K562 (cell line): Measurements from ENCODE around the gene HEXD. TPM values are rescaled to one million over a fixed set of nuclear protein-coding genes. Genes with fewer than 3 reads are reported as not detected.

Experiments
- BHLHE40 ChIP-seq: IDR thresholded peaks from 2 replicates; pipeline ENCODE4 v1.6.1; 2011; ENCODE audit warnings: low read length, improper control_type of control experiment
- CREM ChIP-seq: IDR thresholded peaks from 2 replicates; pipeline ENCODE4 v1.6.1; 2014; ENCODE audit warnings: antibody characterized with exemption, low read depth
- ESRRA ChIP-seq: fragments of 450-650 bp; IDR thresholded peaks from 2 replicates; pipeline ENCODE4 v1.6.1; 2014; ENCODE audit warnings: low read depth, mild to moderate bottlenecking, moderate library complexity, borderline replicate concordance
- ETV5 ChIP-seq: sonication (generic); formaldehyde crosslinking; IDR thresholded peaks from 2 replicates; pipeline ENCODE4 v1.4.0; 2020; ENCODE audit warnings: low read depth, mild to moderate bottlenecking, missing genetic modification reagents
- FOSL1 ChIP-seq: fragments of 200-800 bp; sonication (Bioruptor generic); conservative IDR thresholded peaks from 2 replicates; pipeline ENCODE4 v1.6.1; 2016; ENCODE audit warnings: missing genetic modification characterization, missing compliant biosample characterization
- FOXJ2 ChIP-seq: fragments of 200-800 bp; sonication (Bioruptor generic); IDR thresholded peaks from 2 replicates; pipeline ENCODE4 v1.6.1; 2016; ENCODE audit warnings: missing genetic modification characterization, missing compliant biosample characterization
- HIVEP1 ChIP-seq: fragments of 250-450 bp; sonication (Bioruptor Pico); IDR thresholded peaks from 2 replicates; pipeline ENCODE4 v1.4.0; 2020; ENCODE audit warnings: mild to moderate bottlenecking
- KDM4B ChIP-seq, 2 experiments: fragments of 450-650 bp in 1 of 2; sonication (generic) in 1 of 2; IDR thresholded peaks; 2 replicates each; pipeline ENCODE4 v1.6.1; 2016 to 2017; ENCODE audit warnings: borderline replicate concordance in 2 of 2, antibody characterized with exemption in 1 of 2, low read depth in 1 of 2, mild to moderate bottlenecking in 1 of 2
- KLF1 ChIP-seq: fragments of 450-650 bp; IDR thresholded peaks from 2 replicates; pipeline ENCODE4 v1.6.1; 2016; ENCODE audit warnings: missing genetic modification characterization, missing compliant biosample characterization
- MTA3 ChIP-seq: fragments of 450-650 bp; formaldehyde crosslinking; IDR thresholded peaks from 2 replicates; pipeline ENCODE4 v1.6.1; 2017; ENCODE audit warnings: mild to moderate bottlenecking, borderline replicate concordance
- MYNN ChIP-seq, 2 experiments: sonication (generic); formaldehyde crosslinking in 1 of 2; IDR thresholded peaks; 2 replicates each; pipeline versions ENCODE4 v1.5.0 to v1.6.1; 2016 to 2020; ENCODE audit warnings: antibody characterized with exemption in 1 of 2, missing genetic modification reagents in 1 of 2
- NCOA2 ChIP-seq, 2 experiments: fragments of 450-650 bp; IDR thresholded peaks; 2 replicates each; pipeline ENCODE4 v1.6.1; 2018; ENCODE audit warnings: mild to moderate bottlenecking in 2 of 2, moderate library complexity in 1 of 2; ENCODE audit not compliant: partially characterized antibody in 2 of 2
- NEUROD1 ChIP-seq: fragments of 150-350 bp; IDR thresholded peaks from 2 replicates; pipeline ENCODE4 v1.6.1; 2014; ENCODE audit warnings: borderline replicate concordance, low read length, low read depth; ENCODE audit not compliant: partially characterized antibody
- NFRKB ChIP-seq: fragments of 450-650 bp; IDR thresholded peaks from 2 replicates; pipeline ENCODE4 v1.6.1; 2016; ENCODE audit warnings: low read depth
- OTX1 ChIP-seq: fragments of 450-650 bp; formaldehyde crosslinking; IDR thresholded peaks from 2 replicates; pipeline ENCODE4 v1.4.0; 2022; ENCODE audit warnings: mild to moderate bottlenecking
- POLR2A ChIP-seq: fragments of 450-650 bp; conservative IDR thresholded peaks from 2 replicates; pipeline ENCODE4 v1.6.1; 2016
- POLR2B ChIP-seq: fragments of 450-650 bp; IDR thresholded peaks from 2 replicates; pipeline ENCODE4 v1.6.1; 2018; ENCODE audit warnings: low read depth; ENCODE audit not compliant: partially characterized antibody
- RBM25 ChIP-seq: fragments of 200-400 bp; formaldehyde crosslinking; IDR thresholded peaks from 2 replicates; pipeline ENCODE4 v1.6.1; 2018; ENCODE audit warnings: low read length, low read depth, moderate library complexity; ENCODE audit not compliant: severe bottlenecking
- TEAD1 ChIP-seq, 2 experiments: fragments of 450-650 bp in 1 of 2; sonication (generic) in 1 of 2; formaldehyde crosslinking; IDR thresholded peaks; 2 replicates each; pipeline versions ENCODE4 v1.4.0 to v1.8.0; 2020 to 2022; ENCODE audit warnings: mild to moderate bottlenecking in 2 of 2, missing genetic modification reagents in 1 of 2
- TGIF2 ChIP-seq: sonication (generic); formaldehyde crosslinking; IDR thresholded peaks from 2 replicates; pipeline ENCODE4 v1.8.1; 2022; ENCODE audit warnings: mild to moderate bottlenecking, missing genetic modification reagents, moderate library complexity
- ZC3H4 ChIP-seq: sonication (generic); formaldehyde crosslinking; IDR thresholded peaks from 2 replicates; pipeline ENCODE4 v1.9.0; 2021; ENCODE audit warnings: missing genetic modification reagents, borderline replicate concordance
- ZNF76 ChIP-seq: fragments of 250-450 bp; sonication (Bioruptor Pico); IDR thresholded peaks from 2 replicates; pipeline ENCODE4 v1.4.0; 2020; ENCODE audit warnings: mild to moderate bottlenecking, moderate library complexity, borderline replicate concordance
- polyA plus RNA-seq, 8 experiments: library from polyadenylated mRNA; depleted of rRNA in 4 of 8; stranded (reverse) in 5 of 8; unstranded in 3 of 8; fragments of >200 nt; fragmentation: Nextera tagmentation in 2 of 8; fragmentation: Illumina TruSeq in 1 of 8; extraction: Ambion mirVana in 2 of 8; extraction: Trizol in 1 of 8; gene quantifications; 2 replicates each; pipeline versions ENCODE4 v1.2.1 to v1.2.3, GENCODE V29; 2011 to 2014; ENCODE audit warnings: inconsistent platforms in 1 of 8, missing spikeins in 1 of 8
- total RNA-seq, 7 experiments: library from RNA; depleted of rRNA in 6 of 7; stranded (reverse); fragments of >200 nt in 6 of 7; fragmentation: Illumina TruSeq in 2 of 7; extraction: Trizol in 2 of 7; gene quantifications; 2 replicates each; pipeline versions ENCODE4 v1.2.1 to v1.2.3, GENCODE V29; 2011 to 2021; ENCODE audit warnings: low replicate concordance in 1 of 7
- TF ChIP-seq, protein P1 (sequence below): fragments of 150-350 bp; IDR thresholded peaks from 2 replicates; pipeline ENCODE4 v1.6.1; 2014; ENCODE audit warnings: low read depth, mild to moderate bottlenecking, low read length, borderline replicate concordance
- TF ChIP-seq, protein P2 (sequence below), 2 experiments: fragments of 450-650 bp; IDR thresholded peaks; 2 replicates each; pipeline ENCODE4 v1.6.1; 2016

Gene HEXD
- total and polyA plus RNA-seq, 9 of the 15 experiments (the other 6 are each of a cell fraction or from before 2014, with no cell fraction given): 1.0 to 25.3 (median 10.0) TPM

DNA sequence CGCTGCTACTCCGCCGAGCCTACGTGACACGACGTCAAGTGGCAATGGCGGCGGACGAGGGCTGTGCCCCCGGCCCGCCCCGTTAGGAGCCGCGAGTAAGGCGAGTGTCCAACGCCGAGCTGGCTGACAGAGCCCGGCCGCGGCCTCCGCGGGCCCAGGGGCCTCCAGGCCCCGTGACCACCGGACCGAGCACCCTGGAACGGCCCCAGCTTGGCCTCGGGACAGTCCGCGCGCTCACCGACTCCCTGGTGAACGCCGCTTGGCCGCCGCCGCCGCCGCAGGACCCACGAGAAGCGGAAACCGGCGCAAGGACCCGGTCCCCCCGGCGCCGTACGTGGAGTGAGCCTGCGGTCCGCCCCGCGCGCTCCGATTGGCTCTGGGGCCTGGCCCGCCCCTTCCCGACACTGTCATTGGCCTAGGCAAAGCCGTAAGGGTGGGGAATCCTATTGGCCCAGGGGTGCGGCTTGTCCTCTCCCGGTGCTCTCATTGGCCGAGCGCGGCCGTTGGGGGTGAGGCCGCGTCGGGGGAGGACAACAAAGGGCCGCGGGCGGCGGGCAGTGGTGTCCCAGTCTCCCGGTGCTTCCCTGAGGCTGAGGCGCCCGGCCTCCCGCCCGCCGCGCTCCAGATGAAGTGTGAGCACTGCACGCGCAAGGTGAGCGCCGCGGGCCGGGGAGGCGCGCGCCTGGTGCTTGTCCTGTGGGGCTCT lies 40.2 kb downstream of the HEXD start, which contains the start of gene NARF (continued):
- TF ChIP-seq MYNN (IDR thresholded peaks at IDR 0.05) (no peak), MYNN (CRISPR knock-in tag; IDR thresholded peaks at IDR 0.05) (no peak), KLF1 (tag) (0 out of 2 replicates have a peak, but pooled peaks have one; percentile 44), POLR2B (peak; percentile 93), TEAD1 (CRISPR knock-in tag; IDR thresholded peaks at IDR 0.05) (peak in 1 of 2 experiments; percentile 81; a peak in 2 of 4 replicates), NEUROD1 (peak; percentile 97), TGIF2 (CRISPR knock-in tag) (0 out of 2 replicates have a peak, but pooled peaks have one; percentile 75), POLR2A (peak; percentile 98), KDM4B (IDR thresholded peaks at IDR 0.05; ENCODE audit: borderline replicate concordance in 2 of 2, low read depth in 1 of 2) (0 out of 4 replicates have a peak, but pooled peaks of 1 of the 2 experiments have one; percentile 10), NCOA2 (IDR thresholded peaks at IDR 0.05; ENCODE audit: partially characterized antibody in 2 of 2) (no peak), ZC3H4 (no peak; the same call in 1 of the 2 replicates), ESRRA (peak; percentile 87), CREM (peak; percentile 74), ETV5 (CRISPR knock-in tag) (peak; percentile 91), BHLHE40 (0 out of 2 replicates have a peak, but pooled peaks have one; percentile 2), MTA3 (peak; percentile 96), RBM25 (peak; percentile 100), NFRKB (peak; percentile 70), OTX1 (CRISPR knock-in tag) (peak; percentile 45; the same call in 1 of the 2 replicates), FOSL1 (tag) (peak; percentile 39; the same call in 1 of the 2 replicates), HIVEP1 (CRISPR knock-in tag) (0 out of 2 replicates have a peak, but pooled peaks have one; percentile 51), FOXJ2 (0 out of 2 replicates have a peak, but pooled peaks have one; percentile 31), ZNF76 (CRISPR knock-in tag) (peak; percentile 58; the same call in 1 of the 2 replicates)
- TF ChIP-seq, protein P1, sequence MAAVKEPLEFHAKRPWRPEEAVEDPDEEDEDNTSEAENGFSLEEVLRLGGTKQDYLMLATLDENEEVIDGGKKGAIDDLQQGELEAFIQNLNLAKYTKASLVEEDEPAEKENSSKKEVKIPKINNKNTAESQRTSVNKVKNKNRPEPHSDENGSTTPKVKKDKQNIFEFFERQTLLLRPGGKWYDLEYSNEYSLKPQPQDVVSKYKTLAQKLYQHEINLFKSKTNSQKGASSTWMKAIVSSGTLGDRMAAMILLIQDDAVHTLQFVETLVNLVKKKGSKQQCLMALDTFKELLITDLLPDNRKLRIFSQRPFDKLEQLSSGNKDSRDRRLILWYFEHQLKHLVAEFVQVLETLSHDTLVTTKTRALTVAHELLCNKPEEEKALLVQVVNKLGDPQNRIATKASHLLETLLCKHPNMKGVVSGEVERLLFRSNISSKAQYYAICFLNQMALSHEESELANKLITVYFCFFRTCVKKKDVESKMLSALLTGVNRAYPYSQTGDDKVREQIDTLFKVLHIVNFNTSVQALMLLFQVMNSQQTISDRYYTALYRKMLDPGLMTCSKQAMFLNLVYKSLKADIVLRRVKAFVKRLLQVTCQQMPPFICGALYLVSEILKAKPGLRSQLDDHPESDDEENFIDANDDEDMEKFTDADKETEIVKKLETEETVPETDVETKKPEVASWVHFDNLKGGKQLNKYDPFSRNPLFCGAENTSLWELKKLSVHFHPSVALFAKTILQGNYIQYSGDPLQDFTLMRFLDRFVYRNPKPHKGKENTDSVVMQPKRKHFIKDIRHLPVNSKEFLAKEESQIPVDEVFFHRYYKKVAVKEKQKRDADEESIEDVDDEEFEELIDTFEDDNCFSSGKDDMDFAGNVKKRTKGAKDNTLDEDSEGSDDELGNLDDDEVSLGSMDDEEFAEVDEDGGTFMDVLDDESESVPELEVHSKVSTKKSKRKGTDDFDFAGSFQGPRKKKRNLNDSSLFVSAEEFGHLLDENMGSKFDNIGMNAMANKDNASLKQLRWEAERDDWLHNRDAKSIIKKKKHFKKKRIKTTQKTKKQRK: 0 out of 2 replicates have a peak, but pooled peaks have one; percentile 17
- TF ChIP-seq, protein P2, sequence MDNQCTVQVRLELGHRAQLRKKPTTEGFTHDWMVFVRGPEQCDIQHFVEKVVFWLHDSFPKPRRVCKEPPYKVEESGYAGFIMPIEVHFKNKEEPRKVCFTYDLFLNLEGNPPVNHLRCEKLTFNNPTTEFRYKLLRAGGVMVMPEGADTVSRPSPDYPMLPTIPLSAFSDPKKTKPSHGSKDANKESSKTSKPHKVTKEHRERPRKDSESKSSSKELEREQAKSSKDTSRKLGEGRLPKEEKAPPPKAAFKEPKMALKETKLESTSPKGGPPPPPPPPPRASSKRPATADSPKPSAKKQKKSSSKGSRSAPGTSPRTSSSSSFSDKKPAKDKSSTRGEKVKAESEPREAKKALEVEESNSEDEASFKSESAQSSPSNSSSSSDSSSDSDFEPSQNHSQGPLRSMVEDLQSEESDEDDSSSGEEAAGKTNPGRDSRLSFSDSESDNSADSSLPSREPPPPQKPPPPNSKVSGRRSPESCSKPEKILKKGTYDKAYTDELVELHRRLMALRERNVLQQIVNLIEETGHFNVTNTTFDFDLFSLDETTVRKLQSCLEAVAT (IDR thresholded peaks at IDR 0.05): peak; percentile 48 to 83; a peak in 2 of 4 replicates
